D721Med (cell line): Measurements from ENCODE around the gene JMJD8.

Experiments
- DNase-seq: peaks from one replicate; pipeline ENCODE4 v3.0.0; 2011; ENCODE audit warnings: low spot score; ENCODE audit not compliant: insufficient read length
- FAIRE-seq: peaks from 2 replicates; lab custom pipeline; 2011; peaks lifted over from hg19 to GRCh38; lab: Jason Lieb, UNC
- TF ChIP-seq, protein P1 (sequence below): IDR thresholded peaks from 2 replicates; pipeline ENCODE4 v1.5.1; 2012; ENCODE audit warnings: mild to moderate bottlenecking, control low read depth; ENCODE audit not compliant: insufficient read depth; ENCODE audit errors: missing control alignments

The JMJD8 gene

DNA sequence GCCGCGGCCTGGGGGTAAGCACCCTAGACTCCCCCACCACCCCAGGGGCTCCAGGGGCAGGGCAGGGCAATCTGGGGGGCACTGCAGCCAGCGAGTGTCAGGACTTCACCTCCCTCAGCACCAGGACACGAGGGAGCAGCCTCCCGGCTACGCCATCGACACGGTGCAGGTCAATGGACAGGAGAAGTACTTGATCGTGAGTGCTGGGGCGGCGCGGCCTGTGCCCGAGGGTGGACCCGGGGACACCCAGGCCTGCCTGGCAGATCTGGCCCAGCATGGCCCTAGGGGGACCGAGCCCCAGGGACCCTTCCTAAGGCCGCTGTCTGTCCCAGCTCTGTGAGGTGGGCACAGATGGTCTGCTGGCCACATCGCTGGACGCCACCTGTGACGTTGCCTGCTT lies 11.8 kb downstream of the JMJD8 start:
- TF ChIP-seq, protein P1, sequence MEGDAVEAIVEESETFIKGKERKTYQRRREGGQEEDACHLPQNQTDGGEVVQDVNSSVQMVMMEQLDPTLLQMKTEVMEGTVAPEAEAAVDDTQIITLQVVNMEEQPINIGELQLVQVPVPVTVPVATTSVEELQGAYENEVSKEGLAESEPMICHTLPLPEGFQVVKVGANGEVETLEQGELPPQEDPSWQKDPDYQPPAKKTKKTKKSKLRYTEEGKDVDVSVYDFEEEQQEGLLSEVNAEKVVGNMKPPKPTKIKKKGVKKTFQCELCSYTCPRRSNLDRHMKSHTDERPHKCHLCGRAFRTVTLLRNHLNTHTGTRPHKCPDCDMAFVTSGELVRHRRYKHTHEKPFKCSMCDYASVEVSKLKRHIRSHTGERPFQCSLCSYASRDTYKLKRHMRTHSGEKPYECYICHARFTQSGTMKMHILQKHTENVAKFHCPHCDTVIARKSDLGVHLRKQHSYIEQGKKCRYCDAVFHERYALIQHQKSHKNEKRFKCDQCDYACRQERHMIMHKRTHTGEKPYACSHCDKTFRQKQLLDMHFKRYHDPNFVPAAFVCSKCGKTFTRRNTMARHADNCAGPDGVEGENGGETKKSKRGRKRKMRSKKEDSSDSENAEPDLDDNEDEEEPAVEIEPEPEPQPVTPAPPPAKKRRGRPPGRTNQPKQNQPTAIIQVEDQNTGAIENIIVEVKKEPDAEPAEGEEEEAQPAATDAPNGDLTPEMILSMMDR: no peak
- FAIRE-seq (no peak), DNase-seq (no peak)

- TF ChIP-seq, protein P1: no peak
- FAIRE-seq: no peak
- DNase-seq: no peak
Measured at GRCh38 chr16:671353-672131, 12.6 kb downstream of the JMJD8 start.

- DNase-seq (no peak), FAIRE-seq (no peak)
- TF ChIP-seq, protein P1: no peak
Measured at GRCh38 chr16:670485-671352, 13.4 kb downstream of the JMJD8 start.

GRCh38 chr16:669666-670065 lies 14.5 kb downstream of the JMJD8 start:
- FAIRE-seq (no peak), DNase-seq (no peak)
- TF ChIP-seq, protein P1: no peak

GRCh38 chr16:668519-669171 lies 15.5 kb downstream of the JMJD8 start:
- no peak for DNase-seq
- TF ChIP-seq, protein P1: no peak
- no peak for FAIRE-seq

- TF ChIP-seq, protein P1: peak; percentile 79
- FAIRE-seq (no peak), DNase-seq (peak; percentile 77)
Measured at GRCh38 chr16:667780-668518, 16.2 kb downstream of the JMJD8 start, which contains the start of gene RHOT2. Gene RHOT2 (plus strand): TSS chr16:668132. CDS start chr16:668200, 68 bp downstream.
